ENCODE data around the gene BST2.

The BST2 gene

GRCh38 chr19:17390665-17391370 is 14.6 kb downstream of the BST2 start (continued):
- TF ChIP-seq, protein P1, sequence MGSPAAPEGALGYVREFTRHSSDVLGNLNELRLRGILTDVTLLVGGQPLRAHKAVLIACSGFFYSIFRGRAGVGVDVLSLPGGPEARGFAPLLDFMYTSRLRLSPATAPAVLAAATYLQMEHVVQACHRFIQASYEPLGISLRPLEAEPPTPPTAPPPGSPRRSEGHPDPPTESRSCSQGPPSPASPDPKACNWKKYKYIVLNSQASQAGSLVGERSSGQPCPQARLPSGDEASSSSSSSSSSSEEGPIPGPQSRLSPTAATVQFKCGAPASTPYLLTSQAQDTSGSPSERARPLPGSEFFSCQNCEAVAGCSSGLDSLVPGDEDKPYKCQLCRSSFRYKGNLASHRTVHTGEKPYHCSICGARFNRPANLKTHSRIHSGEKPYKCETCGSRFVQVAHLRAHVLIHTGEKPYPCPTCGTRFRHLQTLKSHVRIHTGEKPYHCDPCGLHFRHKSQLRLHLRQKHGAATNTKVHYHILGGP (tag by site-specific recombination; IDR thresholded peaks at IDR 0.05) = no peak
- TF ChIP-seq ZNF561 (tag by site-specific recombination; IDR thresholded peaks at IDR 0.05; ENCODE audit: borderline replicate concordance) = peak; percentile 70; the same call in 1 of the 2 replicates
- TF ChIP-seq, protein P2, sequence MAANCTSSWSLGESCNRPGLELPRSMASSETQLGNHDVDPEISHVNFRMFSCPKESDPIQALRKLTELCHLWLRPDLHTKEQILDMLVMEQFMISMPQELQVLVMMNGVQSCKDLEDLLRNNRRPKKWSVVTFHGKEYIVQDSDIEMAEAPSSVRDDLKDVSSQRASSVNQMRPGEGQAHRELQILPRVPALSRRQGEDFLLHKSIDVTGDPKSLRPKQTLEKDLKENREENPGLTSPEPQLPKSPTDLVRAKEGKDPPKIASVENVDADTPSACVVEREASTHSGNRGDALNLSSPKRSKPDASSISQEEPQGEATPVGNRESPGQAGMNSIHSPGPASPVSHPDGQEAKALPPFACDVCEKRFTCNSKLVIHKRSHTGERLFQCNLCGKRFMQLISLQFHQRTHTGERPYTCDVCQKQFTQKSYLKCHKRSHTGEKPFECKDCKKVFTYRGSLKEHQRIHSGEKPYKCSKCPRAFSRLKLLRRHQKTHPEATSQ (tag by site-specific recombination; IDR thresholded peaks at IDR 0.05) = no peak
- 0 out of 2 replicates have a peak, but pooled peaks have one; percentile 4 for TF ChIP-seq ZNF146 (tag by site-specific recombination; IDR thresholded peaks at IDR 0.05)
- TF ChIP-seq SP3 (tag by site-specific recombination; IDR thresholded peaks at IDR 0.05) = peak; percentile 86
- TF ChIP-seq ZNF518A (tag by site-specific recombination; conservative IDR thresholded peaks at IDR 0.05; ENCODE audit: low read depth) = no peak
- no peak for TF ChIP-seq SALL2 (tag by site-specific recombination; IDR thresholded peaks at IDR 0.05; ENCODE audit: borderline replicate concordance)
- TF ChIP-seq, protein P3, sequence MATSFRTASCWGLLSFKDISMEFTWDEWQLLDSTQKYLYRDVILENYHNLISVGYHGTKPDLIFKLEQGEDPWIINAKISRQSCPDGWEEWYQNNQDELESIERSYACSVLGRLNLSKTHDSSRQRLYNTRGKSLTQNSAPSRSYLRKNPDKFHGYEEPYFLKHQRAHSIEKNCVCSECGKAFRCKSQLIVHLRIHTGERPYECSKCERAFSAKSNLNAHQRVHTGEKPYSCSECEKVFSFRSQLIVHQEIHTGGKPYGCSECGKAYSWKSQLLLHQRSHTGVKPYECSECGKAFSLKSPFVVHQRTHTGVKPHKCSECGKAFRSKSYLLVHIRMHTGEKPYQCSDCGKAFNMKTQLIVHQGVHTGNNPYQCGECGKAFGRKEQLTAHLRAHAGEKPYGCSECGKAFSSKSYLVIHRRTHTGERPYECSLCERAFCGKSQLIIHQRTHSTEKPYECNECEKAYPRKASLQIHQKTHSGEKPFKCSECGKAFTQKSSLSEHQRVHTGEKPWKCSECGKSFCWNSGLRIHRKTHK (tag by site-specific recombination; IDR thresholded peaks at IDR 0.05) = no peak
- TF ChIP-seq, protein P4, sequence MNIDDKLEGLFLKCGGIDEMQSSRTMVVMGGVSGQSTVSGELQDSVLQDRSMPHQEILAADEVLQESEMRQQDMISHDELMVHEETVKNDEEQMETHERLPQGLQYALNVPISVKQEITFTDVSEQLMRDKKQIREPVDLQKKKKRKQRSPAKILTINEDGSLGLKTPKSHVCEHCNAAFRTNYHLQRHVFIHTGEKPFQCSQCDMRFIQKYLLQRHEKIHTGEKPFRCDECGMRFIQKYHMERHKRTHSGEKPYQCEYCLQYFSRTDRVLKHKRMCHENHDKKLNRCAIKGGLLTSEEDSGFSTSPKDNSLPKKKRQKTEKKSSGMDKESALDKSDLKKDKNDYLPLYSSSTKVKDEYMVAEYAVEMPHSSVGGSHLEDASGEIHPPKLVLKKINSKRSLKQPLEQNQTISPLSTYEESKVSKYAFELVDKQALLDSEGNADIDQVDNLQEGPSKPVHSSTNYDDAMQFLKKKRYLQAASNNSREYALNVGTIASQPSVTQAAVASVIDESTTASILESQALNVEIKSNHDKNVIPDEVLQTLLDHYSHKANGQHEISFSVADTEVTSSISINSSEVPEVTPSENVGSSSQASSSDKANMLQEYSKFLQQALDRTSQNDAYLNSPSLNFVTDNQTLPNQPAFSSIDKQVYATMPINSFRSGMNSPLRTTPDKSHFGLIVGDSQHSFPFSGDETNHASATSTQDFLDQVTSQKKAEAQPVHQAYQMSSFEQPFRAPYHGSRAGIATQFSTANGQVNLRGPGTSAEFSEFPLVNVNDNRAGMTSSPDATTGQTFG (tag by site-specific recombination; IDR thresholded peaks at IDR 0.05; ENCODE audit: borderline replicate concordance) = no peak
- no peak for TF ChIP-seq RBAK (tag by site-specific recombination; IDR thresholded peaks at IDR 0.05)
- TF ChIP-seq ZSCAN23 (tag by site-specific recombination; IDR thresholded peaks at IDR 0.05) = no peak
- 0 out of 2 replicates have a peak, but pooled peaks have one; percentile 50 for TF ChIP-seq ZNF324 (tag by site-specific recombination; IDR thresholded peaks at IDR 0.05)
- TF ChIP-seq ELK4 (IDR thresholded peaks at IDR 0.05; ENCODE audit: borderline replicate concordance, low read depth, low read length) = no peak
- TF ChIP-seq, protein P5, sequence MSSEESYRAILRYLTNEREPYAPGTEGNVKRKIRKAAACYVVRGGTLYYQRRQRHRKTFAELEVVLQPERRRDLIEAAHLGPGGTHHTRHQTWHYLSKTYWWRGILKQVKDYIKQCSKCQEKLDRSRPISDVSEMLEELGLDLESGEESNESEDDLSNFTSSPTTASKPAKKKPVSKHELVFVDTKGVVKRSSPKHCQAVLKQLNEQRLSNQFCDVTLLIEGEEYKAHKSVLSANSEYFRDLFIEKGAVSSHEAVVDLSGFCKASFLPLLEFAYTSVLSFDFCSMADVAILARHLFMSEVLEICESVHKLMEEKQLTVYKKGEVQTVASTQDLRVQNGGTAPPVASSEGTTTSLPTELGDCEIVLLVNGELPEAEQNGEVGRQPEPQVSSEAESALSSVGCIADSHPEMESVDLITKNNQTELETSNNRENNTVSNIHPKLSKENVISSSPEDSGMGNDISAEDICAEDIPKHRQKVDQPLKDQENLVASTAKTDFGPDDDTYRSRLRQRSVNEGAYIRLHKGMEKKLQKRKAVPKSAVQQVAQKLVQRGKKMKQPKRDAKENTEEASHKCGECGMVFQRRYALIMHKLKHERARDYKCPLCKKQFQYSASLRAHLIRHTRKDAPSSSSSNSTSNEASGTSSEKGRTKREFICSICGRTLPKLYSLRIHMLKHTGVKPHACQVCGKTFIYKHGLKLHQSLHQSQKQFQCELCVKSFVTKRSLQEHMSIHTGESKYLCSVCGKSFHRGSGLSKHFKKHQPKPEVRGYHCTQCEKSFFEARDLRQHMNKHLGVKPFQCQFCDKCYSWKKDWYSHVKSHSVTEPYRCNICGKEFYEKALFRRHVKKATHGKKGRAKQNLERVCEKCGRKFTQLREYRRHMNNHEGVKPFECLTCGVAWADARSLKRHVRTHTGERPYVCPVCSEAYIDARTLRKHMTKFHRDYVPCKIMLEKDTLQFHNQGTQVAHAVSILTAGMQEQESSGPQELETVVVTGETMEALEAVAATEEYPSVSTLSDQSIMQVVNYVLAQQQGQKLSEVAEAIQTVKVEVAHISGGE (tag by site-specific recombination; conservative IDR thresholded peaks at IDR 0.05; ENCODE audit: low read depth) = 0 out of 2 replicates have a peak, but pooled peaks have one; percentile 26
- TF ChIP-seq ZNF776 (tag by site-specific recombination; IDR thresholded peaks at IDR 0.05; ENCODE audit: borderline replicate concordance) = no peak
- TF ChIP-seq ZNF2 (tag by site-specific recombination; IDR thresholded peaks at IDR 0.05) = peak; percentile 49; the same call in 1 of the 2 replicates
- TF ChIP-seq ZNF658 (tag by site-specific recombination; IDR thresholded peaks at IDR 0.05) = no peak
- TF ChIP-seq ZNF24 (tag by site-specific recombination; IDR thresholded peaks at IDR 0.05) = no peak
- 0 out of 2 replicates have a peak, but pooled peaks have one; percentile 20 for TF ChIP-seq YY1 (tag by site-specific recombination; IDR thresholded peaks at IDR 0.05)
- TF ChIP-seq, protein P6, sequence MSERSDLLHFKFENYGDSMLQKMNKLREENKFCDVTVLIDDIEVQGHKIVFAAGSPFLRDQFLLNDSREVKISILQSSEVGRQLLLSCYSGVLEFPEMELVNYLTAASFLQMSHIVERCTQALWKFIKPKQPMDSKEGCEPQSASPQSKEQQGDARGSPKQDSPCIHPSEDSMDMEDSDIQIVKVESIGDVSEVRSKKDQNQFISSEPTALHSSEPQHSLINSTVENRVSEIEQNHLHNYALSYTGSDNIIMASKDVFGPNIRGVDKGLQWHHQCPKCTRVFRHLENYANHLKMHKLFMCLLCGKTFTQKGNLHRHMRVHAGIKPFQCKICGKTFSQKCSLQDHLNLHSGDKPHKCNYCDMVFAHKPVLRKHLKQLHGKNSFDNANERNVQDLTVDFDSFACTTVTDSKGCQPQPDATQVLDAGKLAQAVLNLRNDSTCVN (tag by site-specific recombination; optimal IDR thresholded peaks at IDR 0.05) = peak; percentile 52

Measured in HEK293 (cell line).